IMR-90 (cell line): ENCODE measurements around the gene SLC9A3. TPM values are rescaled to one million over a fixed set of nuclear protein-coding genes. Genes with fewer than 3 reads are reported as not detected.
A peak's percentile ranks its signal among the peaks of the same experiment; 100 is the strongest.

Experiments
- ATAC-seq: fragments of 200-7000 bp; cut with Tn5 transposase; 2 replicates; pipeline ENCODE4 v1.9.1; 2020; ENCODE audit warnings: low read depth, mild to moderate bottlenecking, moderate library complexity
- BruUV-seq: library from RNA; stranded (reverse); fragments of 400-500 nt; replicated peaks from 2 replicates; lab custom pipeline; 2021; lab: Mats Ljungman, UMichigan
- CTCF ChIA-PET: fragments of 300-600 bp; formaldehyde crosslinking; extraction: SDS; loops from one replicate; lab custom pipeline; 2021; ENCODE audit warnings: antibody characterized with exemption; lab: Yijun Ruan, JAX
- POLR2A ChIA-PET: fragments of 300-600 bp; sonication (Branson Sonifier 250); formaldehyde crosslinking; loops from one replicate; lab custom pipeline; 2022; ENCODE audit warnings: antibody characterized with exemption; ENCODE audit not compliant: unreplicated experiment; lab: Charles Lee
- DNase-seq: peaks from one replicate; pipeline ENCODE4 v3.0.0; 2013
- H2AFZ ChIP-seq: replicated peaks from 2 replicates; pipeline ENCODE3; 2013; ENCODE audit warnings: low read length, mild to moderate bottlenecking; ENCODE audit not compliant: poor library complexity
- H2AK5ac ChIP-seq: 2 replicates; pipeline ENCODE4 v1.6.1; 2013; ENCODE audit warnings: low read depth, low read length, inconsistent platforms
- H2AK9ac ChIP-seq: replicated peaks from 2 replicates; pipeline ENCODE3; 2013; ENCODE audit warnings: mild to moderate bottlenecking, low read depth, low read length, moderate library complexity; ENCODE audit not compliant: poor library complexity
- H2BK120ac ChIP-seq: 2 replicates; pipeline ENCODE4 v1.6.1; 2013; ENCODE audit warnings: low read depth, low read length, inconsistent platforms
- H2BK15ac ChIP-seq: 3 replicates; pipeline ENCODE4 v1.6.1; 2013; ENCODE audit warnings: low read depth, low read length, inconsistent platforms
- H2BK20ac ChIP-seq: 2 replicates; pipeline ENCODE4 v1.6.1; 2013; ENCODE audit warnings: low read depth, mild to moderate bottlenecking, inconsistent platforms, low read length, moderate library complexity
- H2BK5ac ChIP-seq: 2 replicates; pipeline ENCODE4 v1.6.1; 2013; ENCODE audit warnings: mild to moderate bottlenecking, low read depth, low read length, inconsistent platforms; ENCODE audit not compliant: poor library complexity, severe bottlenecking
- H3K14ac ChIP-seq: replicated peaks from 2 replicates; pipeline ENCODE4 v1.6.1; 2013; ENCODE audit warnings: low read depth, low read length, inconsistent platforms
- H3K18ac ChIP-seq: 2 replicates; pipeline ENCODE4 v1.6.1; 2013; ENCODE audit warnings: low read depth, low read length, control low read depth
- H3K23ac ChIP-seq: 2 replicates; pipeline ENCODE4 v1.6.1; 2013; ENCODE audit warnings: low read depth, low read length, inconsistent platforms
- H3K27ac ChIP-seq: 2 replicates; pipeline ENCODE4 v1.5.1; 2013; ENCODE audit warnings: mild to moderate bottlenecking, control low read depth, low read length; ENCODE audit not compliant: insufficient read depth
- H3K27me3 ChIP-seq: 2 replicates; pipeline ENCODE4 v1.6.1; 2013; ENCODE audit warnings: low read length; ENCODE audit not compliant: control insufficient read depth, insufficient read depth
- H3K36me3 ChIP-seq: 2 replicates; pipeline ENCODE4 v1.6.1; 2013; ENCODE audit warnings: low read length, mixed read lengths; ENCODE audit not compliant: control insufficient read depth, insufficient read depth
- H3K4ac ChIP-seq: 2 replicates; pipeline ENCODE4 v1.6.1; 2013; ENCODE audit warnings: low read depth, low read length, inconsistent platforms
- H3K4me1 ChIP-seq: 2 replicates; pipeline ENCODE4 v1.6.1; 2013; ENCODE audit warnings: low read length, mixed read lengths; ENCODE audit not compliant: control insufficient read depth, insufficient read depth
- H3K4me2 ChIP-seq: 2 replicates; pipeline ENCODE4 v1.6.1; 2013; ENCODE audit warnings: low read depth, mild to moderate bottlenecking, control low read depth, low read length, moderate library complexity
- H3K4me3 ChIP-seq: 2 replicates; pipeline ENCODE4 v1.5.1; 2013; ENCODE audit warnings: low read depth, mild to moderate bottlenecking, control low read depth, low read length, moderate library complexity; ENCODE audit not compliant: insufficient read depth
- H3K56ac ChIP-seq: 2 replicates; pipeline ENCODE4 v1.6.1; 2013; ENCODE audit warnings: low read length, inconsistent platforms; ENCODE audit not compliant: insufficient read depth; ENCODE audit errors: extremely low read depth
- H3K79me1 ChIP-seq, 2 experiments: 2 replicates each; pipeline ENCODE4 v1.6.1; 2013; ENCODE audit warnings: low read length in 2 of 2, inconsistent platforms in 1 of 2, low read depth in 1 of 2
- H3K9ac ChIP-seq: 2 replicates; pipeline ENCODE4 v1.6.1; 2013; ENCODE audit warnings: low read depth, low read length, control low read depth
- H3K9me1 ChIP-seq: 2 replicates; pipeline ENCODE4 v1.6.1; 2013; ENCODE audit warnings: low read length, inconsistent platforms; ENCODE audit not compliant: insufficient read depth
- H3K9me3 ChIP-seq: 2 replicates; pipeline ENCODE4 v1.6.1; 2013; ENCODE audit warnings: low read length; ENCODE audit not compliant: control insufficient read depth, insufficient read depth
- H4K20me1 ChIP-seq: 2 replicates; pipeline ENCODE4 v1.6.1; 2013; ENCODE audit warnings: low read length, inconsistent platforms; ENCODE audit not compliant: insufficient read depth
- H4K5ac ChIP-seq: 2 replicates; pipeline ENCODE4 v1.6.1; 2013; ENCODE audit warnings: mild to moderate bottlenecking, low read depth, low read length, control low read depth
- H4K8ac ChIP-seq, 2 experiments: 2 replicates each; pipeline ENCODE4 v1.6.1; 2013; ENCODE audit warnings: low read depth in 2 of 2, low read length in 2 of 2, control low read depth in 1 of 2, inconsistent platforms in 1 of 2
- H4K91ac ChIP-seq: 2 replicates; pipeline ENCODE4 v1.6.1; 2013; ENCODE audit warnings: low read depth, low read length, inconsistent platforms; ENCODE audit not compliant: insufficient read depth
- BHLHE40 ChIP-seq: fragments of 150-350 bp; IDR thresholded peaks from 2 replicates; pipeline ENCODE4 v1.6.1; 2016; ENCODE audit warnings: mild to moderate bottlenecking, low read depth, low read length
- CEBPB ChIP-seq: IDR thresholded peaks from 2 replicates; pipeline ENCODE4 v1.6.1; 2012; ENCODE audit warnings: low read depth, low read length, improper control_type of control experiment
- CHD1 ChIP-seq: IDR thresholded peaks from 2 replicates; pipeline ENCODE4 v1.6.1; 2012; ENCODE audit warnings: low read depth, low read length, improper control_type of control experiment
- FOS ChIP-seq: fragments of 150-350 bp; IDR thresholded peaks from 2 replicates; pipeline ENCODE4 v1.6.1; 2016; ENCODE audit warnings: low read depth, low read length
- MAFK ChIP-seq: IDR thresholded peaks from 2 replicates; pipeline ENCODE4 v1.6.1; 2012; ENCODE audit warnings: low read depth, low read length, improper control_type of control experiment
- MAZ ChIP-seq: IDR thresholded peaks from 2 replicates; pipeline ENCODE4 v1.6.1; 2012; ENCODE audit warnings: low read depth, mild to moderate bottlenecking, low read length, improper control_type of control experiment, moderate library complexity, borderline replicate concordance
- MXI1 ChIP-seq: IDR thresholded peaks from 2 replicates; pipeline ENCODE4 v1.6.1; 2012; ENCODE audit warnings: low read depth, mild to moderate bottlenecking, low read length, moderate library complexity, borderline replicate concordance
- NFE2L2 ChIP-seq: fragments of 150-350 bp; IDR thresholded peaks from 2 replicates; pipeline ENCODE4 v1.6.1; 2016; ENCODE audit warnings: low read depth, mild to moderate bottlenecking, low read length
- POLR2A ChIP-seq: IDR thresholded peaks from 2 replicates; pipeline ENCODE4 v1.6.1; 2012; ENCODE audit warnings: mild to moderate bottlenecking, low read depth, low read length
- RAD21 ChIP-seq: IDR thresholded peaks from 2 replicates; pipeline ENCODE4 v1.6.1; 2012; ENCODE audit warnings: low read length, improper control_type of control experiment
- RCOR1 ChIP-seq: IDR thresholded peaks from 2 replicates; pipeline ENCODE4 v1.6.1; 2012; ENCODE audit warnings: mild to moderate bottlenecking, low read length, improper control_type of control experiment; ENCODE audit not compliant: insufficient replicate concordance
- RFX5 ChIP-seq: IDR thresholded peaks from 2 replicates; pipeline ENCODE4 v1.8.0; 2012; ENCODE audit warnings: low read depth, mild to moderate bottlenecking, low read length, moderate library complexity
- SMC3 ChIP-seq: fragments of 150-350 bp; IDR thresholded peaks from 2 replicates; pipeline ENCODE4 v1.6.1; 2016; ENCODE audit warnings: low read depth, mild to moderate bottlenecking, antibody characterized with exemption, low read length, moderate library complexity
- WGBS, 2 experiments: methylation state at CpG; one replicate each; pipeline versions ENCODE4 v1.1.5 to v1.1.7; 2013; ENCODE audit warnings: missing lambda C conversion rate in 2 of 2; ENCODE audit not compliant: insufficient read length in 1 of 2; ENCODE audit errors: extremely low coverage in 2 of 2; 5-methylcytosine and 5-hydroxymethylcytosine counted together
- dilution Hi-C: fragments of 300-500 bp; cut with HindIII; formaldehyde crosslinking; loops from one replicate; pipeline ENCODE4 v1.14.3; 2018; ENCODE audit warnings: low sequenced_read_pairs; ENCODE audit not compliant: unreplicated experiment
- in situ Hi-C: fragments of 300-500 bp; cut with MboI; formaldehyde crosslinking; loops from 3 replicates; pipeline ENCODE4 v1.14.3; 2019; ENCODE audit warnings: low sequenced_read_pairs, inconsistent platforms, mixed read lengths
- intact Hi-C: fragments of 100-400 bp; cut with micrococcal nuclease; formaldehyde crosslinking; loops from 2 replicates; pipeline ENCODE4 v1.10.0; 2022
- polyA plus RNA-seq, 3 experiments: library from polyadenylated mRNA; depleted of rRNA; stranded (reverse); fragments of >200 nt; gene quantifications; 2 replicates each; pipeline ENCODE4 v1.2.3, GENCODE V29; 2012; ENCODE audit warnings: low replicate concordance in 1 of 3
- total RNA-seq: library from RNA; depleted of rRNA; stranded (reverse); fragments of >200 nt; gene quantifications from 2 replicates; pipeline ENCODE4 v1.2.3, GENCODE V29; 2012
- TF ChIP-seq, protein P1 (sequence below): conservative IDR thresholded peaks from 2 replicates; pipeline ENCODE4 v1.5.1; 2012; ENCODE audit warnings: mild to moderate bottlenecking, low read depth, low read length, improper control_type of control experiment
- TF ChIP-seq, protein P2 (sequence below): fragments of 150-350 bp; IDR thresholded peaks from 2 replicates; pipeline ENCODE4 v1.6.1; 2017; ENCODE audit warnings: mild to moderate bottlenecking, antibody characterized with exemption, low read length, low read depth
- TF ChIP-seq, protein P3 (sequence below): fragments of 150-350 bp; IDR thresholded peaks from 2 replicates; pipeline ENCODE4 v1.6.1; 2016; ENCODE audit warnings: low read depth, mild to moderate bottlenecking, low read length, moderate library complexity, borderline replicate concordance

Gene SLC9A3
- total and polyA plus RNA-seq, 2 of the 4 experiments (the other 2 are of a cell fraction): 0.72 to 1.5 TPM

DNA sequence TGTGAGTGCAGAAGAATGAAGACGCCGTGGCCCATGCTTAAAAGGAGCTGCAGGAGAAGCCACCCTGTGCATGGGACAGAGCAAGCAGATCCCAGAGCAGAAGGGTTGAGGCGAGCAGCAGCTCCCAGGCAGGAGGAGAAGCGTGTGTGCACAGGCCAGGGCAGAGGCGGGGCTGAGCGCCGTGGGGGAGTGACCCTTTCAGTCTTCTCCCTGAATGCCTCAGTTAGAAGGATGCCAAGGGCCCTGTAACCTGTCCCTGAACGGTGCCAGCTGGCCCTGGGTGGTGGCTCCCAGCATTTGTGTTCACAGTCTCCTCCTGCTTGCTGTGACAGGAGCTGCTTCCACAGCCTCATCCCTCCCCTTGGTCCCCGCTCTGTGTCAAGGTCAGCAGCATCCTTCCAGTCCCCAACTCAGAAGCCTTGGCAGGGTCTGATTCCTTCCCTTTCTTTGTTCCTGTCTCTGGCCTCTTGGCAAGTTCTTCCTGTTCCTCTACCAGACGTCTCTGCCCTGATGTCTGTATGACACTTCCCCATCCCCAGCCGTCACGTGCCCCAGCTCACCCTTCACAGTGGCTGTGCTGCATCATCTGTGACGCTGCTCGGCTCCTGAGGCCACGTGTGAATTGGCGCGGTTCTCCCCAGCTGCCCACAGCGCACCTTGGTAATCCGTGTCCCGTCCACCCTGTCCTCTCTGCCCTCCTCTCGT is 76.0 kb downstream of the SLC9A3 start:
- 97% methylated on average over 16 of the region's 21 CpGs; no CpG with 5 or more reads in 1 of the 2 experiments for WGBS, 2 experiments
- H2AK5ac ChIP-seq: no peak overlapping the region
- H3K9me3 ChIP-seq: peaks cover 7% of the 10 kb centered on the region
- dilution Hi-C loops: no loop called here
- peaks cover 45 to 74% of the 10 kb centered on the region in 2 experiments for H3K79me1 ChIP-seq
- H3K14ac ChIP-seq: no peak overlapping the region
- intact Hi-C loops: no loop called here
- no peak overlapping the region for H3K27ac ChIP-seq
- no TSS peak for BruUV-seq
- H4K20me1 ChIP-seq: peaks cover 19% of the 10 kb centered on the region
- CTCF ChIA-PET: no interaction called here
- peaks cover 5% of the 10 kb centered on the region; the same call in 1 of the 2 replicates for H3K9me1 ChIP-seq
- H3K18ac ChIP-seq: no peak overlapping the region
- no peak overlapping the region for H2BK5ac ChIP-seq
- DNase-seq (no peak), ATAC-seq (no peak)
- no peak overlapping the region for H3K4ac ChIP-seq
- H3K36me3 ChIP-seq: peaks cover 48% of the 10 kb centered on the region
- H3K23ac ChIP-seq: no peak overlapping the region
- TF ChIP-seq CEBPB (no peak), NFE2L2 (no peak), SMC3 (no peak), BHLHE40 (no peak), RFX5 (no peak), MAZ (no peak), RCOR1 (no peak), RAD21 (no peak), MAFK (no peak), CHD1 (no peak), FOS (no peak), POLR2A (no peak), MXI1 (no peak)
- TF ChIP-seq, protein P1, sequence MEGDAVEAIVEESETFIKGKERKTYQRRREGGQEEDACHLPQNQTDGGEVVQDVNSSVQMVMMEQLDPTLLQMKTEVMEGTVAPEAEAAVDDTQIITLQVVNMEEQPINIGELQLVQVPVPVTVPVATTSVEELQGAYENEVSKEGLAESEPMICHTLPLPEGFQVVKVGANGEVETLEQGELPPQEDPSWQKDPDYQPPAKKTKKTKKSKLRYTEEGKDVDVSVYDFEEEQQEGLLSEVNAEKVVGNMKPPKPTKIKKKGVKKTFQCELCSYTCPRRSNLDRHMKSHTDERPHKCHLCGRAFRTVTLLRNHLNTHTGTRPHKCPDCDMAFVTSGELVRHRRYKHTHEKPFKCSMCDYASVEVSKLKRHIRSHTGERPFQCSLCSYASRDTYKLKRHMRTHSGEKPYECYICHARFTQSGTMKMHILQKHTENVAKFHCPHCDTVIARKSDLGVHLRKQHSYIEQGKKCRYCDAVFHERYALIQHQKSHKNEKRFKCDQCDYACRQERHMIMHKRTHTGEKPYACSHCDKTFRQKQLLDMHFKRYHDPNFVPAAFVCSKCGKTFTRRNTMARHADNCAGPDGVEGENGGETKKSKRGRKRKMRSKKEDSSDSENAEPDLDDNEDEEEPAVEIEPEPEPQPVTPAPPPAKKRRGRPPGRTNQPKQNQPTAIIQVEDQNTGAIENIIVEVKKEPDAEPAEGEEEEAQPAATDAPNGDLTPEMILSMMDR: no peak
- TF ChIP-seq, protein P2, sequence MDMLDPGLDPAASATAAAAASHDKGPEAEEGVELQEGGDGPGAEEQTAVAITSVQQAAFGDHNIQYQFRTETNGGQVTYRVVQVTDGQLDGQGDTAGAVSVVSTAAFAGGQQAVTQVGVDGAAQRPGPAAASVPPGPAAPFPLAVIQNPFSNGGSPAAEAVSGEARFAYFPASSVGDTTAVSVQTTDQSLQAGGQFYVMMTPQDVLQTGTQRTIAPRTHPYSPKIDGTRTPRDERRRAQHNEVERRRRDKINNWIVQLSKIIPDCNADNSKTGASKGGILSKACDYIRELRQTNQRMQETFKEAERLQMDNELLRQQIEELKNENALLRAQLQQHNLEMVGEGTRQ: no peak
- TF ChIP-seq, protein P3, sequence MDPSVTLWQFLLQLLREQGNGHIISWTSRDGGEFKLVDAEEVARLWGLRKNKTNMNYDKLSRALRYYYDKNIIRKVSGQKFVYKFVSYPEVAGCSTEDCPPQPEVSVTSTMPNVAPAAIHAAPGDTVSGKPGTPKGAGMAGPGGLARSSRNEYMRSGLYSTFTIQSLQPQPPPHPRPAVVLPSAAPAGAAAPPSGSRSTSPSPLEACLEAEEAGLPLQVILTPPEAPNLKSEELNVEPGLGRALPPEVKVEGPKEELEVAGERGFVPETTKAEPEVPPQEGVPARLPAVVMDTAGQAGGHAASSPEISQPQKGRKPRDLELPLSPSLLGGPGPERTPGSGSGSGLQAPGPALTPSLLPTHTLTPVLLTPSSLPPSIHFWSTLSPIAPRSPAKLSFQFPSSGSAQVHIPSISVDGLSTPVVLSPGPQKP: no peak
- H2BK15ac ChIP-seq: no peak overlapping the region
- no peaks in the 10 kb centered on the region for H3K27me3 ChIP-seq
- H2AK9ac ChIP-seq: peak overlapping the region; percentile 70
- peaks cover 7% of the 10 kb centered on the region; the same call in 1 of the 2 replicates for H3K4me1 ChIP-seq
- no peak overlapping the region for H3K56ac ChIP-seq
- H2AFZ ChIP-seq: peak overlapping the region; percentile 49
- POLR2A ChIA-PET: no interaction called here
- H4K5ac ChIP-seq: no peak overlapping the region
- no peak overlapping the region for H3K4me3 ChIP-seq
- no peak overlapping the region for H4K8ac ChIP-seq
- no peak overlapping the region for H2BK20ac ChIP-seq
- no peak overlapping the region for H3K9ac ChIP-seq
- no peak overlapping the region for H2BK120ac ChIP-seq
- in situ Hi-C loops: no loop called here
- no peak overlapping the region for H3K4me2 ChIP-seq
- no peak overlapping the region for H4K91ac ChIP-seq
